Gastroesophageal sphincter (tissue), 4 donors: ENCODE results near the gene SUPT3H. TPM values are rescaled to one million over a fixed set of nuclear protein-coding genes. Genes with fewer than 3 reads are reported as not detected.

Experiments
- ATAC-seq: fragments of 150-250 bp; one replicate; pipeline ENCODE4 v1.9.1; 2016; ENCODE audit warnings: mild to moderate bottlenecking, moderate library complexity
- H3K27ac ChIP-seq, 4 donors: fragments of 200-600 bp; sonication (generic) in 3 of 4; 1 replicate in 3 of 4; 2 replicates in 1 of 4; pipeline ENCODE4 v1.5.1; 2016 to 2019
- H3K27me3 ChIP-seq: fragments of 200-600 bp; sonication (generic); one replicate; pipeline ENCODE4 v1.5.1; 2019
- H3K36me3 ChIP-seq, 2 donors: fragments of 200-600 bp; sonication (generic); one replicate each; pipeline ENCODE4 v1.5.1; 2019; ENCODE audit warnings: control low read depth in 1 of 2
- H3K4me1 ChIP-seq, 3 donors: fragments of 200-600 bp; sonication (generic); 1 replicate in 2 of 3; 2 replicates in 1 of 3; pipeline ENCODE4 v1.5.1; 2016 to 2019; ENCODE audit warnings: control low read depth in 2 of 3
- H3K4me3 ChIP-seq, 2 donors: fragments of 200-600 bp; sonication (generic); one replicate each; pipeline ENCODE4 v1.5.1; 2019; ENCODE audit warnings: mild to moderate bottlenecking in 1 of 2, moderate library complexity in 1 of 2
- H3K9me3 ChIP-seq, 3 donors: fragments of 200-600 bp; sonication (generic); one replicate each; pipeline ENCODE4 v1.5.1; 2017 to 2019; ENCODE audit warnings: control low read depth in 2 of 3
- CTCF ChIP-seq, 4 experiments: fragments of 200-600 bp in 2 of 4; fragments of 450-650 bp in 2 of 4; sonication (generic) in 1 of 4; IDR thresholded peaks; one replicate each; pipeline ENCODE4 v1.5.1; 2017 to 2019; ENCODE audit warnings: antibody characterized with exemption in 4 of 4, mild to moderate bottlenecking in 2 of 4, moderate library complexity in 2 of 4
- EP300 ChIP-seq: sonication (generic); formaldehyde crosslinking; IDR thresholded peaks from one replicate; pipeline ENCODE4 v1.6.1; 2017; ENCODE audit warnings: antibody characterized with exemption, mild to moderate bottlenecking
- POLR2A ChIP-seq, 2 donors: fragments of 450-650 bp; IDR thresholded peaks; one replicate each; pipeline ENCODE4 v1.6.1; 2017; ENCODE audit warnings: antibody characterized with exemption in 2 of 2, mild to moderate bottlenecking in 2 of 2, moderate library complexity in 1 of 2
- POLR2AphosphoS5 ChIP-seq: sonication (generic); formaldehyde crosslinking; IDR thresholded peaks from one replicate; pipeline ENCODE4 v1.6.1; 2017; ENCODE audit warnings: antibody characterized with exemption
- WGBS, 2 donors: methylation state at CpG; one replicate each; pipeline ENCODE4 v1.1.5; 2018; ENCODE audit warnings: low coverage in 1 of 2; 5-methylcytosine and 5-hydroxymethylcytosine counted together
- total RNA-seq, 4 donors: library from RNA; depleted of rRNA; stranded (reverse); fragments of >200 nt; gene quantifications; one replicate each; pipeline ENCODE4 v1.1.0, GENCODE V29; 2016

SUPT3H gene
- total RNA-seq, 4 donors from 2014 or later: 3.6 to 13.1 (median 7.6) TPM

DNA sequence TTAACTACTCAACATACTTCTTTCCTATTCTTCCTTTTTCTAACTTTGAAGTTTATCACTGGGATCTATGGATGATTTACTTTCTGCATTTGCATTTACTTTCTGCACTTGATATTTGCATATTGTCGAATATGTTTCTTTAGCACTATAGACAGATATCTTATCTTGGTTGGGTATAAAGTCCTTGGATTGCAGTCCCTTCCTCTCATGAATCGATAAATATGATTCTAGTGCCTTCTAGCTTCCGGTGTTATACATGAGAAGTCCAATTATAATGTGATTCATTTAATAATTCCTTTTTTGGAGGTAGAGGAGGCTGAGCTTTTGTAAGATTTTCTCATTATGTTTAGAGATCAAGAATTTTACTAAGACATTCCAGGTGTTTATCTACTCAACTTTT lies 370.8 kb downstream of the SUPT3H start:
- no peak for TF ChIP-seq EP300
- no peak for TF ChIP-seq POLR2AphosphoS5
- TF ChIP-seq POLR2A (IDR thresholded peaks at IDR 0.05): no peak
- TF ChIP-seq CTCF (IDR thresholded peaks at IDR 0.05): no peak
- peaks cover 0 to 2% of the 10 kb centered on the region in 2 donors for H3K36me3 ChIP-seq
- no peak for ATAC-seq
- no peak overlapping the region for H3K27ac ChIP-seq
- no peak overlapping the region for H3K4me3 ChIP-seq
- H3K9me3 ChIP-seq: no peaks in the 10 kb centered on the region
- 88 to 94% methylated on average over 3 of the region's 3 CpGs for WGBS, 2 donors
- H3K4me1 ChIP-seq: no peaks in the 10 kb centered on the region
- H3K27me3 ChIP-seq: no peaks in the 10 kb centered on the region

DNA sequence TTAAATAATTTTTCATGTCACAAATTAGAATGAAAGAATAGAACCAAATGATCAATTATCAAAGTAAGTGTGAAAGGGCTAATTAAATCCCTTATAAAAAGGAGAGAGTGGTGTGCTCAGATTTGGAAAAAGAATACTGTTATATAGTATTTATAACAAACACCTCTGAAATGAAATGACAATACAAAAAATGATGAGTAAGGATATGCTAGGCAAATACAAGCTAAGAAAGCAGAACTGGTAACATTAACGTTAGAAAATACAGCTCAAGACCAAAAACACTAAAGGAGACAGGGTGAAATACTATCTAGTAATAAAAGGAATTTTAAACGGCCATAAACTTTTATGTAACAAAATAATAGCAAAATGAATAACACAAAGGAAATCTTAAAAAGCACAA lies 373.8 kb downstream of the SUPT3H start:
- no peak for TF ChIP-seq CTCF (IDR thresholded peaks at IDR 0.05)
- no peak for TF ChIP-seq EP300
- TF ChIP-seq POLR2AphosphoS5: no peak
- no peak for TF ChIP-seq POLR2A (IDR thresholded peaks at IDR 0.05)
- Histone ChIP-seq H3K4me3 (no peak overlapping the region), H3K4me1 (no peaks in the 10 kb centered on the region), H3K36me3 (no peaks in the 10 kb centered on the region), H3K9me3 (no peaks in the 10 kb centered on the region), H3K27ac (no peak overlapping the region), H3K27me3 (no peaks in the 10 kb centered on the region)
- ATAC-seq: no peak
- whole genome bisulfite sequencing, 2 donors: 40 to 41% methylated on average over 2 of the region's 2 CpGs

GRCh38 chr6:45003387-45003786 lies 374.3 kb downstream of the SUPT3H start:
- no peak for TF ChIP-seq POLR2AphosphoS5
- no peak for TF ChIP-seq EP300
- TF ChIP-seq CTCF (IDR thresholded peaks at IDR 0.05): no peak
- TF ChIP-seq POLR2A (IDR thresholded peaks at IDR 0.05): no peak
- H3K9me3 ChIP-seq: no peaks in the 10 kb centered on the region
- no peak overlapping the region for H3K4me3 ChIP-seq
- no peaks in the 10 kb centered on the region for H3K36me3 ChIP-seq
- no peak for ATAC-seq
- H3K4me1 ChIP-seq: no peaks in the 10 kb centered on the region
- no peak overlapping the region for H3K27ac ChIP-seq
- no peaks in the 10 kb centered on the region for H3K27me3 ChIP-seq
- WGBS, 2 donors: 86 to 96% methylated on average over 4 of the region's 4 CpGs

DNA sequence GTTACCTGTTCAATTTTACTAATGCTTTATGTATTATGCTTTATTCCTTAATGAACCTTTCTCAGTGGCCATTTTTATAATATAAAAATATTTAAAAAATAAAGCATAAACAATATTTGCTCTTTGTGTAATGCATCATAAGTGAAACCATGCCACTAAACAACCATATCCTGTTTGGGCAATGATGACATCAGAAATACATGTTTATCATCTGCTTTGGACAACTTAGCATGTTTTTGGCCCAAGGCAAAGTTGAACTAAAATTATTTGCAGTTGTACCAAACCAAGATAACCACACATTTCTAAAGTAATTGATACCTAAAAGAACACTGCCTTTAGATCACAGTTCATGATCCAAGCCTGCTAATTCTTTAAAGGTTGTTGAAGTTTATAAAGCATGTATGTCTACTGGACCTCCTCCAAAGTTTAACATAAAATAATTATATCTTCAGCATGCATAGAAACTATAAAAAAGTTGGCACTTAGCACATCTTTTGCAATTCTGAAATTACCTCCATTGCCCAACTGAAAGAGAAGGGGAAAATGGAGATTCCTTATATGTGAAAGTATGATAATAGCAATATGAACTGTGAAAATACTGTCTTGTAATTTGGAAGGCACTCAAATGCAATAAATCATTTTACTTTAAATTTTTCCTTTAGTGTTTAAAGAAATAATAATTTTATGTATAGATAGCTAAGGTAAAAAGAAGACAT lies 375.2 kb downstream of the SUPT3H start:
- TF ChIP-seq POLR2A (IDR thresholded peaks at IDR 0.05): no peak
- no peak for TF ChIP-seq EP300
- TF ChIP-seq POLR2AphosphoS5: no peak
- Histone ChIP-seq H3K27me3 (no peaks in the 10 kb centered on the region), H3K36me3 (no peaks in the 10 kb centered on the region), H3K9me3 (no peaks in the 10 kb centered on the region), H3K4me1 (no peaks in the 10 kb centered on the region), H3K4me3 (no peak overlapping the region), H3K27ac (no peak overlapping the region)
- no peak for ATAC-seq

DNA sequence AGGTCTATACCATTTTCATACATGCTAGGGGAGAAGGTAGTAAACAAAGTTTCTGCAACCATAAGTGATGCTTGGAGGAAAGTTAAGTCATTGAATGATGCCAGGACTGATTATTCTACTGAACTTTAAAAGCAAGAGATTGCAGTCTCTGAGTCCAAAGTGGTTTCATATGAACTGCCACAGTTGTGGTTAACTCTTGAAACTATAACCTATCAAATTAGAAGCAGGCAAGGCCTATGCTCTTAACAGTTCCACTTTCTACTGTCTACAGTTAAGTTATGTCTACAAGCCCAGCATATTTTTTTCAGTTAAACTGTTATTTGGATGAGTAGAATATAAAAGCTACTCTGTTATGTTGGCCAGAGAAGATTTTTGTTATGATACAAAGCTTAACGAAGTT lies 376.1 kb downstream of the SUPT3H start:
- 73 to 88% methylated on average over 1 of the region's 1 CpG for WGBS, 2 donors
- TF ChIP-seq EP300 (no peak), POLR2AphosphoS5 (no peak), CTCF (IDR thresholded peaks at IDR 0.05) (no peak), POLR2A (IDR thresholded peaks at IDR 0.05) (no peak)
- H3K36me3 ChIP-seq: no peaks in the 10 kb centered on the region
- no peaks in the 10 kb centered on the region for H3K4me1 ChIP-seq
- ATAC-seq: no peak
- H3K27ac ChIP-seq: no peak overlapping the region
- no peaks in the 10 kb centered on the region for H3K27me3 ChIP-seq
- no peaks in the 10 kb centered on the region for H3K9me3 ChIP-seq
- H3K4me3 ChIP-seq: no peak overlapping the region
